GM12873 (cell line): ENCODE data around the gene OSGEP.

Source experiments
- CTCF ChIP-seq: IDR thresholded peaks from 2 replicates; pipeline ENCODE4 v1.5.1; 2012; ENCODE audit warnings: low read depth, mild to moderate bottlenecking, moderate library complexity, low read length, control low read depth; ENCODE audit not compliant: insufficient read depth; ENCODE audit errors: missing control alignments

Gene OSGEP

GRCh38 chr14:20400589-20400964 is 54.0 kb downstream of the OSGEP start:
- TF ChIP-seq CTCF: no peak

- TF ChIP-seq CTCF: no peak
These were observed 57.1 kb downstream of the OSGEP start for GRCh38 chr14:20397511-20397910.
